Measurements from ENCODE around the gene USP40.

DNA sequence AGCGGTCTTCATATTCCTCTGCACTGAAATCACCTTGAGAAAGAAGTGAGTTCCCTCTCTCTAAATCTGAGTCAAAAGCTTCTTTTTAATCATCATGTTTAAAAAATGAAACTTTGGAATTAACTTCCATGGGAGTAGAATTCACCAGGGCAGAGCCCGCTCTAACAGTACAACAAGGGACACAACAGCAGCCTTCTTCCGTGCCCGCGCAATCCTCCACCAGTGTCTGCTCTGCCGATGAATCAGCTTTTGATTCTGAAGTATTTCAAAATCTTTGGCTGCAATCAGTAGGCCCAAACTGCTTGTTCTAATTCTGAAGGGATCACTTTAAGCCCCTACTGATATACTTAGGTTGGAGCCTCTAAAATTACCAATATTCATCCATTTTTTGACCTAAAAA is 76.9 kb downstream of the USP40 start:
- no peak for TF ChIP-seq CTCF (IDR thresholded peaks at IDR 0.05; ENCODE audit: insufficient read depth, low read length, poor library complexity, severe bottlenecking)
- TF ChIP-seq EZH2phosphoT487 (conservative IDR thresholded peaks at IDR 0.05; ENCODE audit: low read length), result no peak
